Myocyte (in vitro differentiated cells): ENCODE data around the gene TIAL1. TPM values are rescaled to one million over a fixed set of nuclear protein-coding genes. Genes with fewer than 3 reads are reported as not detected.
"Not testable (repeated sequence)": the region's sequence is repeated elsewhere in the genome, so short reads cannot be mapped to it uniquely, and the experiment has no call there.

Experiments used
- DNase-seq: peaks from one replicate; pipeline ENCODE4 v3.0.0-alpha.2; 2012; ENCODE audit warnings: low read depth
- total RNA-seq: library from RNA; depleted of rRNA; stranded (reverse); fragments of >200 nt; gene quantifications from 2 replicates; pipeline ENCODE4 v1.2.3, GENCODE V29; 2014

Gene TIAL1
- total RNA-seq, 1 donor from 2014 or later = 50.0 TPM

GRCh38 chr10:119614686-119615085 is 17.9 kb upstream of the TIAL1 start:
- DNase-seq = no peak

DNA sequence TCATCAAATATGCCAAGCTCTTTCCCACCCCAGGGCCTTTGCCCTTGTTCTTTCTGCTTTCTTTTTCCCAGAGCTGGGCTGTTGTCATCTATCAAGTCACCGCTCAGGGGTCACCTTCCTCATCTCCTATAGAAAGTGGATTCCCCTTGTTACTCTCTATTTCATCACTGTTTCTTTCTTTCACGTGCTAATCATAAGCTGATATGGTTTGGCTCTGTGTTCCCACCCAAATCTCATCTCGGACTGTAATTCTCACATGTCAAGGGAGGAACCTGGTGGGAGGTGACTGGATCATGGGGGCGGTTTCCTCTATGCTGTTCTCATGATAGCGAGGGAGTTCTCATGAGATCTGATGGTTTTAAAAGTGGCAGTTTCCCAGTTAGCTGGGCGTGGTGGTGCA is 17.0 kb upstream of the TIAL1 start:
- no peak for DNase-seq

DNA sequence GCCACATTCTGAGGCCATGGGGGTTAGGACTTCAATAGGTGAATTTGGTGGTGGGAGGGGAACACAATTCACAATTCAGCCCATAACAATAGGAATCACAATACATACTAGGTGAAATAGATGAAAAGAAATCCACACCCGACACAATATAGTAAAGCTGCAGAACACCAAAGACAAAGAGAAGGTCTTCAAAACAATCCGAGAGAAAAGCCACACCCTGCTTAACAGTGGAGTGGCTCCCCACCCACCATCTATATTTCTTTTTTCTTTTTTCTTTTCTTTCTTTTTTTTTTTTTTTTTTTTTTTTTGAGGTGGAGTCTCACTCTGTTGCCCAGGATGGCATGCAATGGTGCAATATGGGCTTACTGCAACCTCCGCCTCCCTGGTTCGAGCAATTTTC is 14.7 kb upstream of the TIAL1 start:
- no peak for DNase-seq

DNA sequence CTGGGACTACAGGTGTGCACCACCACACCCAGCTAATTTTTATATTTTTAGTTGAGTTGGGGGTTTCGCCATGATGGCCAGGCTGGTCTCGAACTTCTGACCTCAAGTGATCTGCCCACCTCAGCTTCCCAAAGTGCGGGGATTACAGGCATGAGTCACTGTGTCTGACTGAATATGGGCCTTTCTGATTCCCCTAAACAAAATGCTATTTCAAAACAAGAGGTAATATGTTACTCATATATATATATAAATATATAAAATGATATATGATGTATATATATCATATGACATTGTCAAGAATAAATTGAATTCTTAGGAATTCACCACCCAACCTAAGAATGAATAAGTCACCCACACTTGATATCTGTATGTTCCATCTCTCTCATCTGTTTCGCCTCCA is 12.8 kb upstream of the TIAL1 start:
- DNase-seq = no peak

DNA sequence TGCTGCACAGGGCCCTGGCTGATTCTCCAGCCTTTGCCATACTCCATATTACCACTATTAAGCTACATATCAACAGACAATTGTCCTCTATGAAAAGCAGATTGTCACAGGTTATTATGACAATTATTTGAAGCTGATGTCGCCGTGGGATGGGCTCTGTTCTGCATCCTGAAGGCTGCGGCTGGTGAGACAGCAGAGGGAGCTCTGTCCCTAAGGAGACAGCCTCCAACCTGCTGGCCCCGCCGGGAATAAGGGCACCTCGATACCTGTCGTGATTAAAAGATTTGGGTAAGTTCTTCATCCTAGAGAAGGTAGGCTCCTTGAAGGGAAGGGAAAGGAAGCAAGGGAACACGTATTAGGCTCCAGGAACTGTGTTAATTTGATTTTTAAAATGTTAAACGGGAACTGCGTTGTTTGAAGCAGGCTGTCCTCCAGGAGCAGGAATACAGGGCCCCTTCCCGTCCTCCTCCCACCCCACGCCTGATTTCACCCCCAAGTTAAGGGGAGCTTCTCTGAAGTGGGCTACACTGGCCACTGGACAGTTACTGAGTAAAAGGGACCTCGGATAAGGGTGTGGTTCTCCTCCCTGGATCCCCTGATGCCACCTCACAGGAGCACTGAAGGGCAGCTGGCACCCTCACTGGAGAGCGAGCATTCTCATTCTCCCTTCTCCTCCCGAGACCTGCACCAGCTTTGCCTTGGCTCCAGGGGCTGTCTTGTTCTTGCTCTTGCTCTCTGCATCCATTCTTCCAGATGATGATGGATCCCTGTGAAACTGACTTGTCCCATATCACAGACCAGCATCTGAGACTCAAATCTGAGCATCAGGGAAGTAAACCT is 11.8 kb upstream of the TIAL1 start:
- peak; percentile 54 for DNase-seq

- DNase-seq = no peak
Measured at GRCh38 chr10:119604468-119604867, 7.7 kb upstream of the TIAL1 start.

DNA sequence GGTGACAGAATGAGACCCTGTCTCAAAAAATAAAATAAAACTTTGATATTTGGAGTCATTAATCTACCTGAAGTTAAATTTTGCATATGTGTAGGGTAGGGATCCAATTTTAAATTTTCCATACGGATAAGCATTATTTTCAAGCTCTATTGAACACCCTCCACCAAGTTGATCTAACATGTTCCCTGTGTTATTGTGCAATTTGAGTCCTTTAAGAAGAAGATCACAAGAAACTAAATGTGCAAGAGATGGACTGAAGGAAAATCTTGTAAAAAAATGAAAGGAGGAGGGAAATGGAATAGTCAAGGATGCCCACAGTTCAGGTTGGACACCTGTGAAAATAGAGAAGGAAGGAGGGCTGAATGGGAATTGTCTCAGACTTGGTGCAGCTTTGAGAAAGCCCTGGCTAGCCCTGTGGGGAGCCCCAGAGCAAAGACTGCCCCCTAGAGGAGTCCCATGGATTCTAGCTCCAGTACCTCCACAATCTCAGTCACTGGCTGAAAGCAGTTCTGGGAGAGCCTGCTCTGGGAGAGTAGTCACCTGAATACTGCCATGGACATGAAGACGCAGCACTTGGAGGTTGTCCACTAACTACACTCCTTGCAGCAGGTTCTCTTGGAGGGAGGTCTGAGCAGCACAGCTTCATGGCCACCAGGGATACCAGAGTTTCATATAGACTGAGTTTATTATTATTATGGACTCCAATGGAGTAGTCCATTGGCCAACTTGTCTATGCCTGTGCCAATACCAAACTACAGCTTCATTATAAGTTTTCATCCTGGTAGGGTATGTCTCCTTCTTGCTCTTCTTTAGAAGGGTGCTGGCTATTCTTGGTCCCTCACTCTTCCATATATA is 5.7 kb upstream of the TIAL1 start:
- peak; percentile 18 for DNase-seq

GRCh38 chr10:119598397-119598796 is 1.6 kb upstream of the TIAL1 start:
- DNase-seq = no peak

- no peak for DNase-seq
Measured at GRCh38 chr10:119597405-119598186, 832 bp upstream of the TIAL1 start.

GRCh38 chr10:119595676-119596515 is 868 bp downstream of the TIAL1 start:
- DNase-seq = peak; percentile 47

GRCh38 chr10:119595134-119595675 is 1.6 kb downstream of the TIAL1 start:
- DNase-seq = peak; percentile 26

DNA sequence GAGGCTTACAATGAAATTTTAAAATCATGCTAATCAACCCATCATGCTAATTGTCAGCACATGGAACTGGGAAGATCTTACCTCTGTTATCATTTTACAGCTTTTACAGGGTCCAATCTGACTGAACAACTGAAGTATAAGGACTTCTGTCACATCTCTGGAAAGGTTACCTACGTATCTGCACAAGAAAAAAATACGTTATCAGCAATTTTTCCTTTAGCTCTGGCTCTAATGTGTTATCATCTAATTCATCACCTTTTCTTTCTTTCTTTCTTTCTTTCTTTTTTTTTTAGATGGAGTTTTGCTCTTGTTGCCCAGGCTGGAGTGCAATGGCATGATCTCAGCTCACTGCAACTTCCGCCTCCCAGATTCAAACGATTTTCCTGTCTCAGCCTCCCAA is 8.7 kb downstream of the TIAL1 start:
- DNase-seq = no peak

GRCh38 chr10:119578355-119578754 is 18.4 kb downstream of the TIAL1 start:
- DNase-seq = no peak

DNA sequence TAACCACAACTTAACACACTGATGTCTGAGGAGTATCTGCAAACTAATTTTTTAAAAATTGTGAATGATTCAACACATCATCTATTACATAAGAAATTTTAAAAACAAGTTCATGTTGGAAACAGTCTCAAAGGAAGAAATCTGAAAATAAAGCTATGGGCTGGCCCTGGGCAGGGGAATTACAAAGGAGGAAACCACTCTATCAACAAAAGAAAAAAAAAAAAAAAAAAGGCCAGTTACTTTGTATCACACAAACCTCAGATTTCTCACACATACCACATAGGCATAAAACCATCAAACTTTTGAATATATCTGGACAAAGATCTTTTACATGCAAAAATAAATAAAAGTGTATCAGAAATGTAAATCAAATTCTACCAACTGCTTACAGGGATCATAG is 20.8 kb downstream of the TIAL1 start:
- DNase-seq = no peak

- peak; percentile 21 for DNase-seq
Measured at GRCh38 chr10:119575506-119575905, 21.3 kb downstream of the TIAL1 start.

- DNase-seq = no peak
Measured at GRCh38 chr10:119567978-119568377, 28.8 kb downstream of the TIAL1 start.

DNA sequence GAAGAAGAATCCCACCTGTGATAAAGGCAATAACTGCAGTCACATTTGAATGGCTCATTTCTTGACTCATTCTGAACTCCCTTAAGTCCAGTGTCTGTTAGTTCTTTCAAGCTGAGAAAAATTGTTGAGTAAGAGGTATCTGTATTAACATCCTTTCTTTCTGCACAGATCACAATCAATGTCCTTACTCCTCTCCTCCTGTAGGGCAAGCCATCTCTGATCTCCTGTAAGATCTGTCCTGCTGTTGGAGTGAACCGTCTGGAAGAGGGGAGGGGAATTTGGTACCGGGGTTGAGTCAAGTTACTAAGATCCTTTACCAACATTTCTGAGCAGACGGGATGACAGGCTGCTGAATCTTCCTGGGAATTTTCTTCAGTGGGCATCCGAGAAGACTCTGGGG is 34.7 kb downstream of the TIAL1 start:
- no peak for DNase-seq

- not testable (repeated sequence) for DNase-seq
Measured at GRCh38 chr10:119559511-119559910, 37.3 kb downstream of the TIAL1 start.

DNA sequence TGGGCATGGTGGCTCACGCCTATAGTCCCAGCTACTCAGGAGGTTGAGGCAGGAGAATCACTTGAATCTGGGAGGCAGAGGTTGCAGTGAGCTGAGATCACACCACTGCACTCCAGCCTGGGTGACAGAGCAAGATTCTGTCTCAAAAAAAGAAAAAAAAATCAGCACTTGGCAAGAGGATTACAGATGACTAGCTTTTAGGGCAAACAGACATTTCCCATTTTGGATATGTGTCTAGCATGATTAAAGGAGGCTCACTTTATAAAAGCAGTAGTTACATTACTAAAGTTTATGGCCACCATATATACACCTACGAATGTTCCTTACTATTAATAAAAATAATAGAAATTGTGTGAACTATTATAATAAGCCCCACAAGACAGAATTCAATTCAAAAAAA is 40.7 kb downstream of the TIAL1 start:
- not testable (repeated sequence) for DNase-seq

GRCh38 chr10:119555178-119555784 is 41.5 kb downstream of the TIAL1 start:
- no peak for DNase-seq
